ENCODE results near the gene MAN1C1.
A peak's percentile ranks its signal among the peaks of the same experiment; 100 is the strongest.
"Not testable (repeated sequence)": the region's sequence is repeated elsewhere in the genome, so short reads cannot be mapped to it uniquely, and the experiment has no call there.

MAN1C1 gene

GRCh38 chr1:25658791-25659431 is 42.3 kb downstream of the MAN1C1 start:
- DNase-seq = no peak

DNA sequence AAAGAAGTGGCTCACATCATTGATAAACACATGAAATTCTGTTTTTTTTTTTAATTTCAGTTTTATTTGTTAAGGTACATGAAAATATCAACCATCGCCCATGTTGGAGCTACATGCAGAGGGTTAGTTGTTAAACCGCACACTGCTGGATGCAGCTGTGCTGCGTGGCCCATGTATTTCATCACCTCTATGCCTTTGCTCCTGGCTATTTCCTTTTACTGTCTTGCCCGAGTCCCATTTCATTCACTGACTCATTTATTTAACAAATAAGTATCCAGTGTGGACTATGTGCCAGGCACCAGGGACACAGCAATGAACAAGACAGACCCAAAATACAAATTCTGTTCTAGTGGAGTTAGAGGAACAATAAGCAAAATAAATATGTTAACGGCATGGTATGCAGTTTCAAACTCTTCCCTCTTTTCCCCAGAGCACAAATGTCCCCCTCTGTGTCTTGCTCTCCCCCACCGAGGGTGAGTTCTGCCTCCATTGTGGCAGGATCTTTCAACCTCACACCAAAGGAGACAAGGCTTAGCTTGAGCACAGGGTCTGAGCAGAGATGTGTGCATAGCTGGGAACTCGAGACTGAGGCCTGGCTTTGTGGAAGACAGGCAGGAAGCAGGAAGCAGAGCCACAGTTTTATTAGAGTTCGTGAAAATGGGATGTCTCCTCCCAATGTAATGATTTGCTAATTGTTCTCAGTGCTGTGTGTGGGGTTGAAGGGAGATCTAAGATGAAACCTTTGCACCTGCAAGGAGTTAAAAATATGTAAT is 44.6 kb downstream of the MAN1C1 start:
- no peak for DNase-seq

DNA sequence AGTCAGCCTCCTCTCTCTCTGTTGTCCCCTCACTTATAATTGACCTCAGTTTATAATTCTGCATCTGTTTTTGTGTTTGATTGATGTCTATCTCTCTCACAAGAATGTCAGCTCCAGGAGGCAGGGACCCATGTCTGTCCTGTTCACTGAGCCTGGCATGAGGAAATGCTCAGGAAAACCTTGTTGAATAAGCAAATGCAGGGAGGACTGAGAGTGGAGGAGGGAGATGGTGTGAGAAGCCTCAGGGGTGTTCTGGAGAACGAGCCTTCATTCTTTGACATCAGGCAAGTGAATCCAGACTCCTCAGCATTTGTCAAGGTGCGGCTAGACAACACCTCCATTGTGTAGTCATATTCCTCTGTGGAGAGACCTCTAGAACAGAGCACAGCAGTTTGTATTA is 45.5 kb downstream of the MAN1C1 start:
- no peak for DNase-seq

- not testable (repeated sequence) for DNase-seq
Observed at GRCh38 chr1:25662959-25663358, 46.4 kb downstream of the MAN1C1 start.

DNA sequence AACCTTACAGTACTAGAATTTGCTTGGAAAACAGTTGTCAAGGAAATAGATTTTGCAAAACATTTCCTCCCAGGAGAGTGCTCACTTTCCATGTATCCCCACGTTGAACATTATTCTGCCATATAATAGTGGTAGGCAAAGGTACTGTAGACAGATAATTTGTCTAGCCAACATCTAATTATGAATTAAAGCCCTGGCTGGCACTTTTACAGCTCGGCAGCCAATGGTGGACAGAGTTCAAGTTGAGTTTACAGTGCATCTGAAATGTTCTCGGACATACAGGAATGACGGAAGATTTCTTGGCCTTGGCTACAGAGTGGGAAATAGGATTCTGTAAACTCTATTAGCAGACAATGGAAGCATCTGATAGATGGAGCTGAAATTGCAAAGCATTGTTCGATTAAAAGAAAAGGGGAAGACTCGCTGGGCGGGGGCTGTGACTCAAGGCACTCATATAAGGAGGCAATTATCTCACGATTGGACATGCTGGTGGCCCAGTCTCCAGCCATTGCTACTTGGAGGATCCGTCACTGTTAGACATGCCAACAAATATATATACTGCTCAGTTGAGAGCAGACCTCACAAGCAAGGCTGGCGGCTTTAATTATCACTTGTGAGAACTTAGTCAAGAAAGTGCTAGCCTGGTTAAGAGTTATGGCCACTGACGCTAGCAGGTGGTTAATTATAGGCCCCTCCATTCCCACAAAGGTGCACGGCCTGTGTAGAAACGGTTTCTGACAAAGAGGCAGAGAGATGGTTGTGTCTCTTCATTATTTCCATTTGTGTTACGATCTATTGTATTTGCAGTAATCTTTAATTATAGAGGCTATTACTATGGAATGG is 48.0 kb downstream of the MAN1C1 start:
- no peak for DNase-seq

DNA sequence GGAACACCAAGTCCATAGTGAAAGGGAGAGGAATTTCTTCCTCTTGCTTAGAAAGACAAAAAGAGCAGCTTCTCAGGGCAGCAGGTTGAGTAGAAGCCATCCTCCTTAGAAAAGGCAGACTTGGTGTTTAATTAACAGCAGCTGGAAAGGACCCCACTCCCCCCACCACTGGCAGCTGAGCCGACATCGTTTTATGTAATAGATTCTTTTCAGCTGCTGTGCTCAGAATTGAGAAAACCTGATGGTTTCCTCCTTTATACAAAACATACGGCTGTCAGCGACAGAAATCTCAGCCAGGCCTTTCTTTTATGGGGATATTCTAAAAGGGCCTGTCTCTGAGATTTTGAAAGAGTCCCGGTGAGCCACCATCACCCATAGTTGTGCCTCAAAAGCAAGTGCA is 49.9 kb downstream of the MAN1C1 start:
- no peak for DNase-seq

DNA sequence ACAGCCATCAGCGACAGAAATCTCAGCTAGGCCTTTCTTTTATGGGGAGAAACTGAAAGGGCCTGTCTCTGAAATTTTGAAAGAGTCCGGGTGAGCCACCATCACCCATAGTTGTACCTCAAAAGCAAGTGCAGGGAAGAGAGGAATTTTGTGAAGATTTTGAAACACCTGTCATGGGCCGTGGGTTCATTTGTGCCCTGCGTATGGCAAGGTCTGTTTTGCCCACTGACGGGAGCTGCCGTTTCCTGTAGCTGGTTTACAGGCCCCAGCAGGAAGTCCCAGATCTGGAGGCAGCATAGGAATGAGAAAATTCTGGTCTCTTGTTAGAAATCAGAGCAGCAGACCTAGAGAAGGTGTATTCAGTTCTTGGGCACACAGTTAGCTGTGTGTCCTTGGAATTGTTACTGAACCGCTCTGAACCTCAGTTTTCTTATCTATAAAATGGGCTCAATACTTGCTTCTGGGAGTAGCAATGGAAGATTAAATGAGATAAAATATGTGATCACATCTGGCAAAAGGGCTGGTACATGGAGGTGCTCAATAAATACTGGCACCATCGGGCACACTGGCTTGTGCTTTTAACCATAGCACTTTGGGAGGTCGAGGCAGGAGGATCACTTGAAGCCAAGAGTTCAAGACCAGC is 52.5 kb downstream of the MAN1C1 start:
- peak; percentile 10 for DNase-seq

GRCh38 chr1:25669781-25670567 is 53.4 kb downstream of the MAN1C1 start:
- DNase-seq = no peak

DNA sequence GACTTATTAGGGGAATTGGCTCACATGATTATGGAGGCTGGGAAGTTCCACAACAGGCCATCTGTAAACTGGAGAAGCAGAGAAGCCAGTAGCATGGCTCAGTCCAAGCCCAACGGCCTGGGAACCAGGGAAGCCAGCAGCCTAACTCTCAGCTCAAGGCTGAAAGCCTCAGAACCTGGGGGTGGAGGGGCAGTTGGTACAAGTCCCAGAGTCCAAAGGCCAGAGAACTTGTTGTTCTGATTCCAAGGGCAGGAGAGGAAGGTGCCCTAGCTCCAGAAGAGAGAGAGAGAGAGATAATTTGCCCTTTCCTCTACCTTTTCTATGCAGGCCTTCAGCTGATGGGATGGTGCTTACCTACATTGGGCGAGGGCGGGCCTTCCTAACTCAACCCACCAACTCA is 55.3 kb downstream of the MAN1C1 start:
- DNase-seq = no peak

GRCh38 chr1:25672763-25673409 is 56.3 kb downstream of the MAN1C1 start:
- DNase-seq = no peak

- DNase-seq = no peak
Observed at GRCh38 chr1:25673456-25673855, 56.9 kb downstream of the MAN1C1 start.

GRCh38 chr1:25673962-25674806 is 57.6 kb downstream of the MAN1C1 start:
- no peak for DNase-seq

DNA sequence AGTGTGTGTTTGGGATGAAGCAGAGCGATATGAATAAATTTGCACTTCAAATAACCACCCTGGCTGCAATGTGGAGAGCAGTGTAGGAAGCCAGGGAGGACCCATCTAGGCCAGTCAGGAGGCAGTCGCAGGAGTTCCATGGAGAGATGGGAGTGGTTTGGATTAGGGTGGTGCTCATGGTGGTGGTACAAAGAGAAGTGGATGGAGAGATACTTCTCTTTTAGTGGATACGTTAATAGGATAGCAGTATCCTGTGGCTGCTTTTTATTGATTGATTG is 58.2 kb downstream of the MAN1C1 start:
- no peak for DNase-seq

GRCh38 chr1:25675729-25676476 is 59.3 kb downstream of the MAN1C1 start:
- peak; percentile 74 for DNase-seq

DNA sequence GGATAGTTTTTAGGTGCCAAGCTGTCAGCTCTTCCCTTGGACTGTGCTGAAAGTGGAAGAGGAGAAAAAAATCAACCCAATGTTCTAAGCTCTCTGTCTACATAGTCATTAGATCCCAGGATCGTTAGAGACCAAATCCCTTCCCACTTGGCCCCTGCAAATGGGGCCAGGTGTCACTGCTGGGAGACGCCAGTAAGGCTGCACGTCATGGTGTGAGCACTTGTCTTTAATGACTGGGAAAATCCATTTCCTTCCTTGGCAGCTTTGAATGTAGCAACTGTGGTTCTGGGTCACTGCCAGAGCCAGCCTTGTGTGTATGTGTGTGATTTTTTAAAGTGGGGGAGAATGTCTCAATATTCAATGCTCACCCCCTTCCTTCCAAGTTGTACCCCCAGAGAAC is 59.9 kb downstream of the MAN1C1 start:
- no peak for DNase-seq

DNA sequence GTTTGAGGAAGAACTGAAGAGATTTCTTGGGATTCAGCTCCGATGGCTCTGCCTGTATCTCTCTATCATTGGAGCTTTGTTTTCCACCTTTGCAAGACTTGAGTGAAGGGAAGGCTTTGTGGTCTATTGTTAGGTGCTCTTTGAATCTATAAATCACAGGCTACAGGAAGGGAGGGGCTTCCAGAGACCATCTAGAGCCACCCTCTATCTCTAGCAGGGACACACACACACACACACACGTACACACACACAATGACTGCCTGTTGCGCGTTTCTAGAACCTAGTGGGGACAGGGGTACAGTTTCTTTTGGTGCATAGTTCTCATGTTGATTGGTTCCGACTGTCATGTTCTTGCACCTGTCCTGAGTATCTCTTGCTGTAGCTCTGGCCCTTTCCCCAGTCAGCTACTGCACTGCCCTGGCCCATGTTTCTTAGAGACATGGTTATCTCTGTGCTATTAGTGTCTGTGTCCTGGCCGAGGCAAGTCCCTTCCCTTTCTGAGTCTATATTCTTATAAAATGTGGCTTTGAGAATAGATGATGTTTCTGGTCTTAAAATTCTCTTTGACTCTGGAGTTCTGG is 60.7 kb downstream of the MAN1C1 start:
- DNase-seq = peak; percentile 42

DNA sequence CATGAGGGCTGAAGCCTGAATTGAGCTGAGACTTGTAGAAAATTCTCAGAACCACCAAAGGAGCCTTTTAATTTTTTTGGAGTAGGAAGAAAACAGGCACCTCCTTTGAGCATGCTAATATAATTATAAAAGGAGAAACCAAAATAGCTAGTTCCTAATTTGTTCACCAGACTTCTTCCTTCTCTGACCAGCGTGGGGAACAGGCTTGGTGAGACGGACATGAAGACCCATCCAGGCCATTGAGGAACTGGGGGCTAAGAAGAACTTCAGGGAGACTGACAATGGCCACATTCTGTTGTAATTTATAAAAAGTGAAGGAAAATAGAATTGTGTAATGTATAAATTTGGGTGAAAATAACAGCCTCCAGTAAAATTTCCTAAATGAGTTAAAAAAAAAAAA is 62.6 kb downstream of the MAN1C1 start:
- DNase-seq = no peak

DNA sequence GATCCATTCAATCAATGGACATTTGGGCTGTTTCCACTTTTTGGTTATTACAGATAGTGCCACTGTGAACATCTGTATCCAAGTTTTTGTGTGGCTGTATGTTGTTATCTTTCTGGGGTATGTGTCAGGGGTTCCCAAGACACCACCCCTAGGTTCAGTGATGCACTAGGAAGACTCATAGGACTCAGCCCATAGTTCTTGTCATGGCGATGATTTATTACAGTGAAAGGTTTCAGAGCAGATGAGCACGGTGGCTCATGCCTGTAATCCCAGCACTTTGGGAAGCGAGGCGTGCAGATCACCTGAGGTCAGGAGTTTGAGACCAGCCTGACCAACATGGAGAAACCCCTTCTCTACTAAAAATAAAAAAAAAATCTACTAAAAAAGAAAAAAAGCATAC is 64.1 kb downstream of the MAN1C1 start:
- DNase-seq = no peak

DNA sequence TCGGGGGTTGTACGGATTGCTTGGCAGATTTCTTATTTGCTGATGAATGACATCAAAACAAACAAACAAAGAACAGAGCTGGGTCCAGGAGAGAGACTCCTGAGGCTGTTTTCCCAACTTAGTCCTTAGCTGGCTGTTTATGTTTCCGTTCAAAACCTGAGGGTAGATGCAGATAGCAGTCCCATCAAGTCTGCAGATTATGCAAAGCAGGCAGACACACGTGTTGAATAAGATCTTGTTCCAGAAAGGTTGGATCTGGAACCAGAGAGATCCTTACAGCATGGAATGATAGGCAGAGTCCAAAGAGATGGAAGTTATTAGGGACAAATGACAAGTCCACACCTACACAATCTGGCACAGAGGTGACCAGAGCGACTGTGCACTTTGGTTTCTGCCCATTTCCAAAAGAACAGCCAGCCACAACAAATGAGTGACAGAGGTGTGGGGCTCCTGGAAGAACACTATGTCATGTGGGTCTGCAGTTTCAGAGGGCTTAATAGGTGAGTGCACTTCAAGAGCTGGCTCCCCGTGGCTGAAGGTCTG is 65.5 kb downstream of the MAN1C1 start:
- DNase-seq = no peak

DNA sequence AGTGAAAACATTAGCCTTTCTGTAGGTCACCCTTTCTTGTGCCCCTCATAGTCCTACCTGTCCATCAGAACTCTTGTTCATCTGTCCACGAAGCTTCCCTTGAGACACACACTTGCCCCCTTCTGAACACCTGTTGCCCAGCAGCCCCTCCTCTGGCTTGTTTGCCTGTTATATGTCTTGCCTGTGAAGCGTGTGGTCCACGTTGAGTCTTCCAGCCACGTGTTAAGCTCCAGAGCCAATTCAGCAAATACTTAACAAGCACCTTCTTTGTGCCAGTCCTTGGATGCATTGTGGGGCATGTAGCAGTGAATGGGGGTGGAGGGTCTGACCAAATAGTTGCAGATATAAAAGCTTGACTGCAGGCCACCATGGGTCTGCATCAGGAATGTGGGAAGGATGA is 66.6 kb downstream of the MAN1C1 start:
- no peak for DNase-seq

Measured in CD4-positive, alpha-beta T cell treated with Interleukin-17A for 1 hour (primary cell).